ENCODE results near the gene MYBPC2. TPM values are rescaled to one million over a fixed set of nuclear protein-coding genes. Genes with fewer than 3 reads are reported as not detected.
A peak's percentile ranks its signal among the peaks of the same experiment; 100 is the strongest.

Gene MYBPC2
- total RNA-seq, 2 donors from 2014 or later, result 0.86 to 1.3 TPM

DNA sequence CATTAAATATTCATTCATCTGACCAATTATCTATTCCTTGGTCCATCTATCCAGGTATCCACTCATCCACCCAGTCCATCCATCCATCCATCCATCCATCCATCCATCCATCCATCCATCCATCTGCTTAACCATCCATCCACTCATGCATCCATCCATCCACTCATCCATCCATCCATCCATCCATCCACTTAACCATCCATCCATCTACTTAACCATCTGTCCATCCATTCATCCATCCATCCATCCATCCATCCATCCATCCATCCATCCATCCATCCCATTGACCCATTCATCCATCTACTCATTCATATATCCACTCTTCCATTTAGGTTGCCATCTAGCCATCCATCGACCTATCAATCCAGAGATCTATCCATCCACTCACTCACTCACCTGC is 11.4 kb downstream of the MYBPC2 start:
- Mint-ChIP-seq H3K4me1 (ENCODE audit: low read depth) (no peaks in the 10 kb centered on the region), H3K36me3 (ENCODE audit: insufficient read depth in 2 of 2) (no peaks in the 10 kb centered on the region), H3K9me3 (peaks cover 0 to 2% of the 10 kb centered on the region in 2 donors), H3K27ac (no peak overlapping the region), H3K27me3 (ENCODE audit: low read depth) (peaks cover 10% of the 10 kb centered on the region), H3K4me3 (no peak overlapping the region)
- ATAC-seq (replicated peaks in 1 of 2) (no peak), DNase-seq (no peak)

DNA sequence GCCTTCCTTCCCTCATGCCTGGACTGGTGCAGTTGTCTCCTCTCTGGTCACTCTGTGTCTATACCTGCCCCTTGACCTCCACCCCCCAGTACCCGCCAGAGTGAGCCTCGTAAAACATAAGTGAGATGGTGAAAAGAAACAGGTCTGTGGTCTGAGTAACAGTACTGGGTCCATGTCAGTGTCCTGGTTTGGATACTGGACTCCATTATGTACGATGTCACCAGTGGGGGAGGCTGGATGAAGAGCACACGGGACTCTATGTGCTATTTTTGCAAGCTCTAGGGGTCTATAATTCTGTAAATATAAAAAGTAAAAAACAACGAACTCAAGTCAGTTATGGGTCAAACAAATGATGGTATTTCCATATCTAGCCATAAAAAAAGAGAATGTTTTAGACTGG is 14.4 kb downstream of the MYBPC2 start:
- H3K4me3 Mint-ChIP-seq, result no peak overlapping the region
- H3K36me3 Mint-ChIP-seq (ENCODE audit: insufficient read depth in 2 of 2), result no peaks in the 10 kb centered on the region
- no peak overlapping the region for H3K27ac Mint-ChIP-seq
- H3K27me3 Mint-ChIP-seq (ENCODE audit: low read depth), result peaks cover 18% of the 10 kb centered on the region
- peaks cover 0 to 2% of the 10 kb centered on the region in 2 donors for H3K9me3 Mint-ChIP-seq
- no peaks in the 10 kb centered on the region for H3K4me1 Mint-ChIP-seq (ENCODE audit: low read depth)
- ATAC-seq (replicated peaks in 1 of 2) (no peak), DNase-seq (no peak)

DNA sequence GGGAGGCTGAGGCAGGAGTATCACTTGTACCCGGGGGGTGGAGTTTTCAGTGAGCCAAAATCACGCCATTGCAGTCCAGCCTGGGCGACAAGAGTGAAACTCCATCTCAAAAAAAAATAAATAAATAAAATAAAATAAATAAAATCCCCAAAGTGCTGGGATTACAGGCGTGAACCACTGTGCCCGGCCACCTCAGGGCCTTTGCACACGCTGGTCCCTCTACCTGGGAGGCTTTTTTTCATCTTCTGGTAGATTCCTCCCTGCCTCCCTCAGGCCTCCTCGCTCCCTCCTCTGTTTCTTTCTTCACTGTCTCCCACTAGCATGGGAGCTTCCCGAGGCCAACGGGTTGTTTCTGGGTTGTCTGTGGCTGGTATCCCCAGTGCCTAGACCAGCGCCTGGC is 15.1 kb downstream of the MYBPC2 start:
- no peak overlapping the region for H3K27ac Mint-ChIP-seq
- H3K9me3 Mint-ChIP-seq, result peaks cover 0 to 2% of the 10 kb centered on the region in 2 donors
- H3K4me1 Mint-ChIP-seq (ENCODE audit: low read depth), result no peaks in the 10 kb centered on the region
- H3K27me3 Mint-ChIP-seq (ENCODE audit: low read depth), result peaks cover 18% of the 10 kb centered on the region
- H3K4me3 Mint-ChIP-seq, result no peak overlapping the region
- H3K36me3 Mint-ChIP-seq (ENCODE audit: insufficient read depth in 2 of 2), result no peaks in the 10 kb centered on the region
- DNase-seq, result no peak
- no peak for ATAC-seq (replicated peaks in 1 of 2)

DNA sequence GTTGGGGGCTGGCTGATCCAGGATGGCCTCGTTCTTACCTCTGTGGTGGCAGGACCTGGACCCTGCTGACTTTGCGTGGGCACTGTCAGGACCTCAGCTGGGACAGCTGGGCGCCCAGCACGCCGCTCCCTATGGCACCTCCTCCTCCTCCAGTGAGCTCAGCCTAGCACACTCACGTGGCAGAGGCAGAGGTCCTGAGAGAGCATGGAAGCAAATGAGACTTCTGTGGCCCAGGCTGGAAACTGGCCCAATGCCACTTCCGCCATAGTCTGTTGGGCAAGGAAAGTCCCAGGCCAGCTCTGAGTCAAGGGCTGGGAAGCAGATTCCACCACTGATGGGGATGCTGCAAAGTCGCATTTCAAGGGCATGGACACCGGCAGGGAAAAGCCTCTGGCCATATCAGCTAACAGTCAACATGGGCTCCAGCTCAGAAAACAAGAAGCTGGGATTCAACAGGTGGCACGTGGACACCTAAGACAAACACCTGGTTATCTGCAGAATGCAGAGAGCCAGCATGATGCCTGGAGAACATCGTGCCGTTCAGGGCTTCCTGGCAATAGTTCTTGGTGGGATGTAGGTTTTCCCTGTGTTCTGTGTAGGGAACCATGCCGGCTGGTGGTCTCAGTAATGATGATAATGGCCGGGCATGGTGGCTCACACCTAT is 16.7 kb downstream of the MYBPC2 start:
- H3K27ac Mint-ChIP-seq, result no peak overlapping the region
- DNase-seq (no peak), ATAC-seq (replicated peaks in 1 of 2) (no peak)
- H3K27me3 Mint-ChIP-seq (ENCODE audit: low read depth), result peaks cover 10% of the 10 kb centered on the region
- H3K4me3 Mint-ChIP-seq, result no peak overlapping the region
- H3K9me3 Mint-ChIP-seq, result peaks cover 0 to 2% of the 10 kb centered on the region in 2 donors
- no peaks in the 10 kb centered on the region for H3K4me1 Mint-ChIP-seq (ENCODE audit: low read depth)
- H3K36me3 Mint-ChIP-seq (ENCODE audit: insufficient read depth in 2 of 2), result no peaks in the 10 kb centered on the region

DNA sequence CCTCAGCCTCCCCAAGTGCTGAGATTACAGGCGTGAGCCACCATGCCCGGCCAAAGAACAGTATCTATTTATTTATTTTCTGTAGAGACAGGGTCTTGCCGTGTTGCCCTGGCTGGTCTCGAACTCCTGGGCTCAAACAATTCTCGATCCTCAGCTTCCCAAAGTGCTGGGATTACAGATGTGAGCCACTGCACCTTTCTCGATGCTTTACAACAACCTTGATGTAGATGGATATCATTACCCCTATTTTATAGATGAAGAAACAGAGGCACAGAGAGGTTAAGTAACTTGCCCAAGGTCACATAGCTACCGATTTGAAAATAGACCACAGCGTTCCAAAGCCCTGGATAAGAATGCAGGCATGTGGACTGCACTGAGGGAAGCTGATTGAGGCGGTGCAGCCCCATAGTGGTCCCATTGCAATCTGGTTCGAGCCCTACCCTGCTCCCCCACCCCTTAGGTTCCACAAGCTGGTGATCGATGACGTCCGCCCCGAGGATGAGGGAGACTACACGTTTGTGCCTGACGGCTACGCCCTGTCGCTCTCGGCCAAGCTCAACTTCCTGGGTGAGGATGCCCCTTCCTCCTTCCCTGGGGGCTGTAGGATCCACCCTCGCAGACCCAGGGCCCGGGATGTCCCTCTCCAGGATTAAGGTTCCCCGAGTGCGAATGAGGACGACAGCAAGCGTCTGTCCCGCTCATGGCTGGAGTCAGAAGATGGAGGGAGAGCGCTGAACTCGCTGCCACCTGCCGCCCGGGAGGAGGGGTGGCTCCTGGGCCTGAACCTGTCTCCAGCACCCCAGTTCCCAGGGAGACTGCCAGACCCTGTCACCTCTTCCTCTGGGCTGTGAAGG is 17.9 kb downstream of the MYBPC2 start:
- no peaks in the 10 kb centered on the region for H3K4me1 Mint-ChIP-seq (ENCODE audit: low read depth)
- ATAC-seq (replicated peaks in 1 of 2), result no peak
- H3K27me3 Mint-ChIP-seq (ENCODE audit: low read depth), result peaks cover 8% of the 10 kb centered on the region
- H3K27ac Mint-ChIP-seq, result no peak overlapping the region
- no peak overlapping the region for H3K4me3 Mint-ChIP-seq
- DNase-seq, result no peak
- H3K36me3 Mint-ChIP-seq (ENCODE audit: insufficient read depth in 2 of 2), result no peaks in the 10 kb centered on the region
- H3K9me3 Mint-ChIP-seq, result peaks cover 0 to 2% of the 10 kb centered on the region in 2 donors

DNA sequence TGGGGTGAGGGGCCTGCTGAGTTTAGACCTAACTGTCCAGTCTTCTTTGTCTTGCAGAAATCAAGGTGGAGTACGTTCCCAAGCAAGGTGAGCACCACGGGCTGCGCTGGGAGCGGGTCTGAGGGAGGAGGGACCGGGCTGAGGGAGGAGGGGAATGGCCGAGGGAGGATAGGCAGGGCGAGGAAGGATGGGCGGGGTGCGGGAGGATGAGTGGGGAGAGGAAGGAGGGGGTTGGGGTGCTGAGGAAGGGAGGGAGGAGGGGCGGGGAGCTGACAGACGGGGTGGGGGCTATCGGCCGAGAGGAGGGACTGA is 18.5 kb downstream of the MYBPC2 start:
- H3K9me3 Mint-ChIP-seq, result peaks cover 0 to 2% of the 10 kb centered on the region in 2 donors
- no peaks in the 10 kb centered on the region for H3K4me1 Mint-ChIP-seq (ENCODE audit: low read depth)

DNA sequence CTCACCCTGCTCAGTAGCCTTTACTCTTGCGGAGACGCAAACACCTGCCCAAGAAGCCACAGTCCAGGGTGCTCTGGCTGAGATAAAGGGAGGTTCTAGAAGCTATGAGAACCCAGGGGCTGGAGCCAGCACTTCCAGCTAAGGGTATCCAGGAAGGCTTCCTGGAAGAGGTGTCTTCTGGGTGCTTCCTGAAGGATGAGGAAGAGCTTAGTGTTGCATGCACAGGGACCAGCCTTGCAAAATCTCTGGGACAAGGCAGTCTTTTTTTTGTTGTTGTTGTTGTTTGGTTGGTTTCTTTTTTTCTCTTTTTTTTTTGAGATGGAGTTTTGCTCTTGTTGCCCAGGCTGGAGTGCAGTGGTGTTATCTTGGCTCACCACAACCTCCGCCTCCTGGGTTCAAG is 20.6 kb downstream of the MYBPC2 start:
- Mint-ChIP-seq H3K4me1 (ENCODE audit: low read depth) (no peaks in the 10 kb centered on the region), H3K27ac (no peak overlapping the region), H3K4me3 (no peak overlapping the region), H3K36me3 (ENCODE audit: insufficient read depth in 2 of 2) (no peaks in the 10 kb centered on the region), H3K9me3 (no peaks in the 10 kb centered on the region), H3K27me3 (ENCODE audit: low read depth) (peaks cover 21% of the 10 kb centered on the region)
- DNase-seq (no peak), ATAC-seq (replicated peaks in 1 of 2) (no peak)

More for the DNA sequence above, 18.5 kb downstream of the MYBPC2 start:
- no peak overlapping the region for H3K4me3 Mint-ChIP-seq
- H3K36me3 Mint-ChIP-seq (ENCODE audit: insufficient read depth in 2 of 2), result no peaks in the 10 kb centered on the region
- peaks cover 8% of the 10 kb centered on the region for H3K27me3 Mint-ChIP-seq (ENCODE audit: low read depth)
- no peak overlapping the region for H3K27ac Mint-ChIP-seq
- ATAC-seq (replicated peaks in 1 of 2), result no peak
- no peak for DNase-seq

DNA sequence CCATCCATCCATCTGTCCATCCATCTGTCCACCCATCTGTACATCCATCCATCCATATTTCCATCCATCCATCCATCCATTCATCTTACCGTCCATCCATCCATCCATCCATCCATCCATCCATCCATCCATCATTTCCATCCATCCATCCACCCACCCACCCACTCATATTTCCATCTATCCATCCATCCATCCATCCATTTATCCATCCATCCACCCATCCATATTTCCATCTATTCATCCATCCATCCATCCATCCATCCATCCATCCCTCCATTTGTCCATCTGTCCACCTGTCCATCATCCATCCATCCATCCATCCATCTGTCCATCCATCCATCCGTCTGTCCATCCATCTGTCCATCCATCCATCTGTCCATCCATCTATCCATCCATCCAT is 23.3 kb downstream of the MYBPC2 start:
- Mint-ChIP-seq H3K9me3 (no peaks in the 10 kb centered on the region), H3K36me3 (ENCODE audit: insufficient read depth in 2 of 2) (no peaks in the 10 kb centered on the region), H3K4me3 (no peak overlapping the region), H3K4me1 (ENCODE audit: low read depth) (peaks cover 13% of the 10 kb centered on the region), H3K27me3 (ENCODE audit: low read depth) (peaks cover 17% of the 10 kb centered on the region), H3K27ac (peak overlapping the region; percentile 14)
- ATAC-seq (replicated peaks in 1 of 2) (no peak), DNase-seq (no peak)

DNA sequence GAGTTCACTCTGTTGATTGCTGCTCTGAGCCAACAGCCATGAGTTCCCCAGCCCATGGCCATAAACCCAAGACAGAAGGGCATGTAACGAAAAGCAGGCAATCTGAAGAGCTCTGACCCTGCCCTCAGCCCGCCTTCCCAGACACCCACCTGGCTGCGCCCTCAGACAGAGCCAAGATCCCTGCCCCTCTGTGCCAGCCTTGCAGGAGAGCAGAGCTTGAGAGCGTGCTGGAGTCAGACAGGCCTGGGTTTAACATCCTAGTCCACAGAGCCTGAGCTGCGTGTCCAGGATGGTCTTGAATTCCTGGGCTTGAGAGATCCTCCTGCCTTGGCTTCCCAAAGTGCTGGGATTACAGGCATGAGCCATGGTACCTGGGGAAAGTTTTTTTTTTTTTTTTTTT is 24.6 kb downstream of the MYBPC2 start:
- no peaks in the 10 kb centered on the region for H3K9me3 Mint-ChIP-seq
- no peak overlapping the region for H3K27ac Mint-ChIP-seq
- DNase-seq (no peak), ATAC-seq (replicated peaks in 1 of 2) (no peak)
- peaks cover 17% of the 10 kb centered on the region for H3K27me3 Mint-ChIP-seq (ENCODE audit: low read depth)
- H3K4me3 Mint-ChIP-seq, result no peak overlapping the region
- no peaks in the 10 kb centered on the region for H3K36me3 Mint-ChIP-seq (ENCODE audit: insufficient read depth in 2 of 2)
- H3K4me1 Mint-ChIP-seq (ENCODE audit: low read depth), result peaks cover 19% of the 10 kb centered on the region

DNA sequence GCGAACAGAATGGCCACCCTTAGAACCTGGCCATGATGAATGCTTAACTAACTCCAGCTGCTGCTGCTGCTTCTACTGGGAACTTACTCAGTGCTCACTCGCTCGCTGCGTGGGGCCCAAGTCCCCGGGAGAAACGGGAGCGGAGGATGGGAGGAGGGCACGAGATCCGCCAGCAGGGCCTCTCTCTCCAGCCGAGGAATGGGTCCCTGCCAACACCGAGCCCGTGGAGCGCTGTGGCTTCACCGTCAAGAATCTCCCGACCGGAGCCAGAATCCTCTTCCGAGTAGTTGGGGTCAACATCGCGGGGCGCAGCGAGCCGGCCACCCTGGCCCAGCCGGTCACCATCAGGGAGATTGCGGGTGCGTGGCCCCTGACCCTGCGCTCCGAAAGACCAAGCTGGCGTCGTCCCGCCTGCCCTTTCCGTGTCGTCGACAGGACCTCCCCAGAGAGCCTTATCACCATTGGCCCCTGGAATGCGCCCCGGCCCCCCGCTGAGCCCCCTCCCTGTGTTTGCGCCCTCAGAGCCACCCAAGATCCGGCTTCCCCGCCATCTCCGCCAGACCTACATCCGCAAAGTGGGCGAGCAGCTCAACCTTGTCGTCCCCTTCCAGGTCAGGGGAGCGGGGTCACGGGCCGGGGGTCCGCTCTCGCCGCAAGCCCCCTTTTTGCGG is 25.8 kb downstream of the MYBPC2 start:
- Mint-ChIP-seq H3K27ac (no peak overlapping the region), H3K4me3 (peak overlapping the region in 1 of 2 donors; percentile 34), H3K27me3 (ENCODE audit: low read depth) (peaks cover 17% of the 10 kb centered on the region), H3K9me3 (no peaks in the 10 kb centered on the region), H3K4me1 (ENCODE audit: low read depth) (peaks cover 19% of the 10 kb centered on the region), H3K36me3 (ENCODE audit: insufficient read depth in 2 of 2) (no peaks in the 10 kb centered on the region)
- ATAC-seq (replicated peaks in 1 of 2), result no peak
- DNase-seq, result no peak

DNA sequence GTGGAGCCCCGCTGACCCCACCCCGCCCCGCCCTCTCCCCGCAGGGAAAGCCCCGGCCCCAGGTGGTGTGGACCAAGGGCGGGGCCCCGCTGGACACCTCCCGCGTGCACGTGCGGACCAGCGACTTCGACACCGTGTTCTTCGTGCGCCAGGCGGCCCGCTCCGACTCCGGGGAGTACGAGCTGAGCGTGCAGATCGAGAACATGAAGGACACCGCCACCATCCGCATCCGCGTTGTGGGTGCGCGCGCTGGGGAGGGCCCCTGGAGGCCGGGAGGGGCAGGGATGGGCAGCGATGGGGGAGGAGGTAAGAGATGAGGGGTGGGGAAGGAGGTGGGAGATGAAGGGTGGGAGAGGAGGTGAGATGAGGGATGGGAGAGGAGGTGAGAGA is 26.4 kb downstream of the MYBPC2 start:
- H3K4me3 Mint-ChIP-seq, result no peak overlapping the region
- H3K4me1 Mint-ChIP-seq (ENCODE audit: low read depth), result peaks cover 19% of the 10 kb centered on the region
- ATAC-seq (replicated peaks in 1 of 2), result no peak
- no peak overlapping the region for H3K27ac Mint-ChIP-seq
- H3K27me3 Mint-ChIP-seq (ENCODE audit: low read depth), result peaks cover 17% of the 10 kb centered on the region
- no peaks in the 10 kb centered on the region for H3K9me3 Mint-ChIP-seq
- H3K36me3 Mint-ChIP-seq (ENCODE audit: insufficient read depth in 2 of 2), result no peaks in the 10 kb centered on the region
- DNase-seq, result no peak

DNA sequence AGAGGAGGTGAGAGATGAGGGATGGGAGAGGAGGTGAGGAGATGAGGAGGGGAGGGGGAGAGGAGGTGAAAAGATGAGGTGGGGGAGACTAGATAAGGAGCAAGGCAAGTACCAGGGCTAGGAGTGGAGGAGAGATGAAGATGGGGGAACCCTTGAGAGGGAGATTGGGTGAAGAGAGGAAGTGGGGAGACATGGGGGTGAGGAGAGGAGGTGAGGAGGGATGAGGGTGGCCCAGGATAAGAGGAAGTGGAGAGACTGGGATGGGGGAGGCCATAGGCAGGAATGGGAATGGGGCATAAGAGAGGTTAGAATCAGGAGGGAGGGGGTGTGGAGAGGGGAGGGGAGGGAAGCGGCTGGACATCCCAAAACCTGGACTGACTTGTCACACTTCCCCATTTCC is 26.9 kb downstream of the MYBPC2 start:
- H3K27me3 Mint-ChIP-seq (ENCODE audit: low read depth), result peaks cover 17% of the 10 kb centered on the region
- peak overlapping the region; percentile 68 to 78 for H3K4me3 Mint-ChIP-seq
- ATAC-seq (replicated peaks in 1 of 2) (no peak), DNase-seq (no peak)
- peaks cover 19% of the 10 kb centered on the region for H3K4me1 Mint-ChIP-seq (ENCODE audit: low read depth)
- H3K36me3 Mint-ChIP-seq (ENCODE audit: insufficient read depth in 2 of 2), result no peaks in the 10 kb centered on the region
- no peaks in the 10 kb centered on the region for H3K9me3 Mint-ChIP-seq
- H3K27ac Mint-ChIP-seq, result no peak overlapping the region

DNA sequence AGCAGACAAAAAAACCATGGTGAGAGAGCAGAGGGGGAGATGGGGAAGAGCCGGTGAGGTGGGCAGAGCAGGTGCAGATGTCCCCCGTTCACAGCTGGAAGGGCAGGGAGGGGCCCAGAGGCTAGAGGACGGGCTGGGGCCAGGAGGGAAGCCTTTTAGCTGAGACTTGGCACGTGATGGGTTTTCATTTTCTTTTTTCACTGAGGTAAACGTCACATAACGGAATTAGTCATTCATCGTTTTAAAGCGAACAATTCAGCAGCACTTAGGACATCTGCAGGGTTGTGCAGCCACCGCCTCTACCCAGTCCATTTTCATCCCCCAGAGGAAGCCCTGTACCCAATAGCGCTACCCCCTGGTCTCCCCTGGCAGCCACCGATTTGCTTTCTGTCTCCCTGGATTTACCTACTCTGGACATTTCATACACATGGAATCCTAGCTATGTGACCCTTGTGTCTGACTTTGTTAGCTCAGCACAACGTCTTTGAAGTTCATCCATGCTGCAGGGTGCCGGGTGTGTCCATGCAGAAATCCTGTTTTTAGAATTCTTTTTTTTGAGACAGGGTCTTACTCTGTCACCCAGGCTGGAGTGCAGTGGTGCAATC is 27.6 kb downstream of the MYBPC2 start:
- Mint-ChIP-seq H3K36me3 (ENCODE audit: insufficient read depth in 2 of 2) (no peaks in the 10 kb centered on the region), H3K9me3 (no peaks in the 10 kb centered on the region), H3K4me3 (peak overlapping the region; percentile 68 to 78), H3K4me1 (ENCODE audit: low read depth) (peaks cover 19% of the 10 kb centered on the region), H3K27me3 (ENCODE audit: low read depth) (peaks cover 17% of the 10 kb centered on the region), H3K27ac (peak overlapping the region; percentile 26)
- DNase-seq, result peak; percentile 37 to 42
- peak; percentile 76 to 79 for ATAC-seq (replicated peaks in 1 of 2)

Measured in activated T-cell treated with anti-CD3 and anti-CD28 coated beads, Interleukin-2, amount 50 U/mL, for 72 hours (primary cell).